Measurements from ENCODE around the gene UBE3A. TPM values are rescaled to one million over a fixed set of nuclear protein-coding genes. Genes with fewer than 3 reads are reported as not detected.

UBE3A gene
- total RNA-seq, 2 donors from 2014 or later = 61.1 to 79.8 TPM

GRCh38 chr15:25426896-25427610 is 11.8 kb downstream of the UBE3A start:
- Histone ChIP-seq H3K36me3 (no peaks in the 10 kb centered on the region), H3K4me3 (no peak overlapping the region), H3K4me1 (replicated peaks) (peaks cover 5% of the 10 kb centered on the region), H3K27me3 (replicated peaks; ENCODE audit: insufficient read depth) (no peaks in the 10 kb centered on the region), H3K27ac (no peak overlapping the region), H3K9me3 (no peaks in the 10 kb centered on the region)
- whole genome bisulfite sequencing = 26% methylated on average over 3 of the region's 3 CpGs
- intact Hi-C loops (cut with DNase I) = no loop called here
- TF ChIP-seq POLR2AphosphoS5 (IDR thresholded peaks at IDR 0.05) (no peak), CTCF (IDR thresholded peaks at IDR 0.05) (no peak), POLR2A (IDR thresholded peaks at IDR 0.05) (no peak)
- DNase-seq (ENCODE audit: low spot score) = no peak

- Histone ChIP-seq H3K9me3 (no peaks in the 10 kb centered on the region), H3K36me3 (no peaks in the 10 kb centered on the region), H3K27me3 (replicated peaks; ENCODE audit: insufficient read depth) (no peaks in the 10 kb centered on the region), H3K4me1 (replicated peaks) (peaks cover 5% of the 10 kb centered on the region), H3K4me3 (no peak overlapping the region), H3K27ac (no peak overlapping the region)
- no peak for DNase-seq (ENCODE audit: low spot score)
- intact Hi-C loops (cut with DNase I) = no loop called here
- TF ChIP-seq CTCF (IDR thresholded peaks at IDR 0.05) (no peak), POLR2A (IDR thresholded peaks at IDR 0.05) (no peak), POLR2AphosphoS5 (IDR thresholded peaks at IDR 0.05) (no peak)
- WGBS = 100% methylated on average over 1 of the region's 1 CpG
These were observed 14.8 kb downstream of the UBE3A start for GRCh38 chr15:25424073-25424472.

GRCh38 chr15:25422021-25422420 is 16.8 kb downstream of the UBE3A start:
- intact Hi-C loops (cut with DNase I) = no loop called here
- Histone ChIP-seq H3K27ac (no peak overlapping the region), H3K9me3 (no peaks in the 10 kb centered on the region), H3K4me1 (replicated peaks) (peaks cover 3% of the 10 kb centered on the region), H3K36me3 (no peaks in the 10 kb centered on the region), H3K4me3 (no peak overlapping the region), H3K27me3 (replicated peaks; ENCODE audit: insufficient read depth) (no peaks in the 10 kb centered on the region)
- TF ChIP-seq POLR2A (IDR thresholded peaks at IDR 0.05) (no peak), CTCF (IDR thresholded peaks at IDR 0.05) (no peak), POLR2AphosphoS5 (IDR thresholded peaks at IDR 0.05) (no peak)
- no peak for DNase-seq (ENCODE audit: low spot score)
- WGBS = 78% methylated on average over 2 of the region's 2 CpGs

GRCh38 chr15:25418202-25418601 is 20.6 kb downstream of the UBE3A start:
- Histone ChIP-seq H3K27ac (no peak overlapping the region), H3K27me3 (replicated peaks; ENCODE audit: insufficient read depth) (no peaks in the 10 kb centered on the region), H3K4me1 (replicated peaks) (no peaks in the 10 kb centered on the region), H3K36me3 (no peaks in the 10 kb centered on the region), H3K4me3 (no peak overlapping the region), H3K9me3 (no peaks in the 10 kb centered on the region)
- WGBS = 86% methylated on average over 4 of the region's 4 CpGs
- intact Hi-C loops (cut with DNase I) = no loop called here
- no peak for DNase-seq (ENCODE audit: low spot score)
- TF ChIP-seq POLR2A (IDR thresholded peaks at IDR 0.05) (no peak), POLR2AphosphoS5 (IDR thresholded peaks at IDR 0.05) (no peak)

- no peaks in the 10 kb centered on the region for H3K36me3 ChIP-seq
- intact Hi-C loops (cut with DNase I) = no loop called here
- DNase-seq (ENCODE audit: low spot score) = no peak
- H3K27ac ChIP-seq = no peak overlapping the region
- TF ChIP-seq POLR2A (IDR thresholded peaks at IDR 0.05) (no peak), POLR2AphosphoS5 (IDR thresholded peaks at IDR 0.05) (no peak), CTCF (IDR thresholded peaks at IDR 0.05) (no peak)
- no peak overlapping the region for H3K4me3 ChIP-seq
- 95% methylated on average over 2 of the region's 2 CpGs for WGBS
- H3K27me3 ChIP-seq (replicated peaks; ENCODE audit: insufficient read depth) = no peaks in the 10 kb centered on the region
- H3K9me3 ChIP-seq = no peaks in the 10 kb centered on the region
- no peaks in the 10 kb centered on the region for H3K4me1 ChIP-seq (replicated peaks)
These were observed 21.2 kb downstream of the UBE3A start for GRCh38 chr15:25417604-25418003.
